Measurements from ENCODE around the gene OR4P4.

OR4P4 gene

GRCh38 chr11:55658608-55659007 lies 23.7 kb downstream of the OR4P4 start:
- no peak overlapping the region for H3K4me3 ChIP-seq (ENCODE audit: low read depth, low read length)
- TF ChIP-seq CTCF (IDR thresholded peaks at IDR 0.05; ENCODE audit: low read depth, low read length): no peak

- no peak within 1 kb of the TSS for H3K4me3 ChIP-seq (ENCODE audit: low read depth, low read length)
- no peak for TF ChIP-seq CTCF (IDR thresholded peaks at IDR 0.05; ENCODE audit: low read depth, low read length)
These were observed 27.0 kb downstream of the OR4P4 start, which contains the start of gene OR4C6 for GRCh38 chr11:55661901-55662300. Gene OR4C6 (plus strand): TSS chr11:55662201. CDS start chr11:55665167, 2,966 bp downstream.

GRCh38 chr11:55669376-55669775 lies 34.5 kb downstream of the OR4P4 start:
- no peak for TF ChIP-seq CTCF (IDR thresholded peaks at IDR 0.05; ENCODE audit: low read depth, low read length)
- H3K4me3 ChIP-seq (ENCODE audit: low read depth, low read length): no peak overlapping the region

DNA sequence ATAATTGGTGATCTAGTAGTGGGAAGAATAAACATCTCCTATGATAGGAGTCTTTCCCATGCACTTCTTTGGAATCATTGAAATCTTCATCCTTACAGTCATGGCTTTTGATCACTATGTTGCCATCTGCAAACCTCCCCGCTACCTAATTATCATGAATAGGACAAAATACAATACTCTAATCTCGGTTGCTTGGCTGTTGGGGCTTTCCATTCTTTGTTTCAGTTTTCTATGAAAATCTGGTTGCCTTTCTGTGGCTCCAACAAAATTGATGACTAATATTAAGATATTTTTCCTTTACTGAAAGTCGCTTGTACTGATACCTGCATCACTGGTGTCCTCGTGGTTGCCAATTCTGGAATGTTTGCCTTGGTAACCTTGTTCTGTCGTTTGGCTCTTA lies 38.9 kb downstream of the OR4P4 start:
- no peak for TF ChIP-seq CTCF (IDR thresholded peaks at IDR 0.05; ENCODE audit: low read depth, low read length)
- H3K4me3 ChIP-seq (ENCODE audit: low read depth, low read length): no peak overlapping the region
